Measurements from ENCODE around the gene CPXM1. TPM values are rescaled to one million over a fixed set of nuclear protein-coding genes. Genes with fewer than 3 reads are reported as not detected.

The CPXM1 gene
- total and polyA plus RNA-seq, 9 of the 15 experiments (the other 6 are each of a cell fraction or from before 2014, with no cell fraction given) = 0.04 to 1.1 (median 0.37) TPM; not detected in 2

GRCh38 chr20:2760952-2761305 is 39.5 kb downstream of the CPXM1 start:
- H3K9ac ChIP-seq (ENCODE audit: insufficient read depth in 1 of 2, low read depth in 2 of 2, low read length in 2 of 2) = no peak overlapping the region; a peak in 1 of 4 replicates
- ChIA-PET POLR2A (interaction anchor here (0.6 kb wide), 1 partner anchor 88 kb away, joined by 3 read pairs; no protein-coding TSS in a partner anchor), CTCF (ENCODE audit: low intra/inter-chr PET ratio) (no interaction called here)
- H4K20me1 ChIP-seq (replicated peaks; ENCODE audit: control insufficient read depth, insufficient read depth, low read length) = no peaks in the 10 kb centered on the region
- H3K79me2 ChIP-seq (ENCODE audit: control insufficient read depth, insufficient read depth, low read length) = no peaks in the 10 kb centered on the region
- H2AFZ ChIP-seq (ENCODE audit: low read depth, low read length) = no peak overlapping the region
- peaks cover 2 to 10% of the 10 kb centered on the region in 2 experiments; a peak in 4 of 5 replicates for H3K4me1 ChIP-seq (replicated peaks in 1 of 2; ENCODE audit: control insufficient read depth in 2 of 2, insufficient read depth in 2 of 2, low read length in 2 of 2)
- in situ Hi-C loops (cut with MboI) (no loop called here), intact Hi-C loops (cut with micrococcal nuclease) (no loop called here)
- no TSS peak for BruUV-seq (replicated peaks)
- no peaks in the 10 kb centered on the region for H3K9me1 ChIP-seq (ENCODE audit: control insufficient read depth, insufficient read depth, low read length)
- peaks cover 0 to 8% of the 10 kb centered on the region in 2 experiments; a peak in 2 of 5 replicates for H3K27me3 ChIP-seq (ENCODE audit: control insufficient read depth in 2 of 2, insufficient read depth in 2 of 2, low read length in 2 of 2)
- no peak overlapping the region for H3K4me3 ChIP-seq
- H3K9me3 ChIP-seq (replicated peaks; ENCODE audit: control insufficient read depth, insufficient read depth, low read depth, low read length) = no peaks in the 10 kb centered on the region
- ATAC-seq (no peak), DNase-seq (ENCODE audit: extremely low read depth in 1 of 4, low spot score in 3 of 4) (no peak), FAIRE-seq (no peak)
- TF ChIP-seq GATAD2B (IDR thresholded peaks at IDR 0.05; ENCODE audit: borderline replicate concordance) = no peak
- peak; percentile 14; the same call in 1 of the 2 replicates for TF ChIP-seq TCF3 (CRISPR knock-in tag; IDR thresholded peaks at IDR 0.05)
- no peak for TF ChIP-seq SMAD4 (CRISPR knock-in tag; conservative IDR thresholded peaks at IDR 0.05)
- TF ChIP-seq TEAD1 (CRISPR knock-in tag; IDR thresholded peaks at IDR 0.05) = no peak
- no peak for TF ChIP-seq POLR3A (IDR thresholded peaks at IDR 0.05; ENCODE audit: borderline replicate concordance, extremely low read depth, insufficient read depth, insufficient read length)
- no peak for TF ChIP-seq HES1 (IDR thresholded peaks at IDR 0.05; ENCODE audit: low read depth)
- no peak for TF ChIP-seq ZBTB9 (CRISPR knock-in tag; IDR thresholded peaks at IDR 0.05)
- no peak overlapping the region for H3K27ac ChIP-seq (ENCODE audit: extremely low read depth, low read depth, low read length)
- H3K4me2 ChIP-seq (ENCODE audit: insufficient read depth, low read length) = no peak overlapping the region
- no peaks in the 10 kb centered on the region for H3K36me3 ChIP-seq (ENCODE audit: control insufficient read depth, insufficient read depth, low read length)
- WGBS (ENCODE audit: insufficient coverage, low coverage, missing lambda C conversion rate) = 47% methylated on average over 2 of the region's 2 CpGs

All from K562 (cell line).